ENCODE measurements around the gene SORCS1.

- no peak for TF ChIP-seq POLR2A (IDR thresholded peaks at IDR 0.05)
- TF ChIP-seq POLR2AphosphoS5 (IDR thresholded peaks at IDR 0.05): no peak
Observed at GRCh38 chr10:106537866-106538265, 626.6 kb downstream of the SORCS1 start.
